DOHH2 (cell line): ENCODE measurements around the gene ETFDH.
"Not testable (repeated sequence)": the region's sequence is repeated elsewhere in the genome, so short reads cannot be mapped to it uniquely, and the experiment has no call there.

Experiments used
- H3F3A ChIP-seq: fragments of 200-600 bp; sonication (generic), shearing (Covaris generic); 2 replicates; pipeline ENCODE4 v1.6.0; 2016; ENCODE audit warnings: antibody characterized with exemption, mild to moderate bottlenecking; ENCODE audit not compliant: control insufficient read depth, insufficient read depth
- H3K27ac ChIP-seq: fragments of 200-600 bp; sonication (generic); 2 replicates; pipeline ENCODE4 v1.5.1; 2014; ENCODE audit warnings: low read depth, mild to moderate bottlenecking, low read length, moderate library complexity
- H3K27me3 ChIP-seq: fragments of 200-600 bp; sonication (generic); 2 replicates; pipeline ENCODE4 v1.6.1; 2014; ENCODE audit warnings: mild to moderate bottlenecking, low read length, mixed read lengths; ENCODE audit not compliant: control insufficient read depth
- H3K36me3 ChIP-seq: fragments of 200-600 bp; sonication (generic); 2 replicates; pipeline ENCODE4 v1.6.1; 2014; ENCODE audit warnings: mild to moderate bottlenecking, low read length, moderate library complexity, mixed read lengths; ENCODE audit not compliant: control insufficient read depth
- H3K4me1 ChIP-seq: fragments of 200-600 bp; sonication (generic); 2 replicates; pipeline ENCODE4 v1.6.1; 2014; ENCODE audit warnings: mild to moderate bottlenecking, low read length, mixed read lengths; ENCODE audit not compliant: control insufficient read depth
- H3K4me2 ChIP-seq: fragments of 200-600 bp; sonication (generic); 2 replicates; pipeline ENCODE4 v1.6.0; 2014; ENCODE audit warnings: mild to moderate bottlenecking, low read length, moderate library complexity
- H3K4me3 ChIP-seq: fragments of 200-600 bp; sonication (generic); 2 replicates; pipeline ENCODE4 v1.5.1; 2014; ENCODE audit warnings: mild to moderate bottlenecking, low read length, mixed read lengths
- H3K79me2 ChIP-seq: fragments of 200-600 bp; sonication (generic); 2 replicates; pipeline ENCODE4 v1.6.1; 2014; ENCODE audit warnings: mild to moderate bottlenecking, low read length, mixed read lengths; ENCODE audit not compliant: control insufficient read depth
- H3K9me2 ChIP-seq: fragments of 200-600 bp; sonication (generic); replicated peaks from 2 replicates; pipeline ENCODE4 v1.6.1; 2014; ENCODE audit warnings: mild to moderate bottlenecking, low read length, mixed read lengths; ENCODE audit not compliant: control insufficient read depth
- H3K9me3 ChIP-seq: fragments of 200-600 bp; sonication (generic); 2 replicates; pipeline ENCODE4 v1.6.1; 2014; ENCODE audit warnings: antibody characterized with exemption, low read length, mixed read lengths; ENCODE audit not compliant: control insufficient read depth, insufficient read depth
- H4K20me1 ChIP-seq: fragments of 200-600 bp; sonication (generic); 2 replicates; pipeline ENCODE4 v1.6.0; 2014; ENCODE audit warnings: low read depth, mild to moderate bottlenecking, antibody characterized with exemption, low read length, moderate library complexity; ENCODE audit not compliant: control insufficient read depth, insufficient read depth
- CTCF ChIP-seq: fragments of 200-600 bp; sonication (generic); IDR thresholded peaks from one replicate; pipeline ENCODE4 v1.5.1; 2014; ENCODE audit warnings: antibody characterized with exemption, mild to moderate bottlenecking, low read depth, low read length; ENCODE audit not compliant: poor library complexity, severe bottlenecking
- EZH2phosphoT487 ChIP-seq: fragments of 200-600 bp; sonication (generic); IDR thresholded peaks from 2 replicates; pipeline ENCODE4 v1.6.1; 2017; ENCODE audit warnings: borderline replicate concordance, mild to moderate bottlenecking, antibody characterized with exemption, low read length, moderate library complexity, mixed read lengths

Gene ETFDH

GRCh38 chr4:158688813-158689212 lies 16.7 kb downstream of the ETFDH start:
- H3K9me2 ChIP-seq: no peaks in the 10 kb centered on the region
- H3K4me2 ChIP-seq: no peak overlapping the region
- H3K79me2 ChIP-seq: no peaks in the 10 kb centered on the region
- H3K9me3 ChIP-seq: no peaks in the 10 kb centered on the region
- H3F3A ChIP-seq: no peaks in the 10 kb centered on the region
- no peaks in the 10 kb centered on the region for H3K4me1 ChIP-seq
- H4K20me1 ChIP-seq: no peaks in the 10 kb centered on the region
- no peak overlapping the region for H3K4me3 ChIP-seq
- no peak overlapping the region for H3K27ac ChIP-seq
- TF ChIP-seq CTCF: no peak
- no peaks in the 10 kb centered on the region for H3K27me3 ChIP-seq
- no peaks in the 10 kb centered on the region for H3K36me3 ChIP-seq

DNA sequence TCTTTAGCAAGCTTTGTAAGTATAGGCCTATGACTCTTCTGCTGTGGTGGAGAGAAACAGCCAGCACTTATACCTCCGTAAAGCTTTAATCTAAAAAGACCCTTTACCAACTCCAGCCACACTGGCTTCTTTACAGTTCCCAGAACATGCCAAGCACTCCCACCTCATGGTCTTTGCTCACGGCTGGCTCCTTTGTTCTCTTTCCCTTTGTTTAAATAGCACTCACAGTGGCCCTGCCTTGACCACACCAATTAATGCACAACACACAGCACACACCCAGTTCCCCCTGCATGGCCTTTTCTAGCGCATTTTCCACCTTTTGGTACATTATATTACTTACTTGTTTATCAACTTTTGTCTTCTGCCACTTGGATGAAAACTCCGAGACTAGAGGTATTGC lies 32.2 kb downstream of the ETFDH start:
- Histone ChIP-seq H4K20me1 (no peaks in the 10 kb centered on the region), H3K4me2 (no peak overlapping the region), H3K27ac (no peak overlapping the region), H3K4me3 (no peak overlapping the region), H3K36me3 (peaks cover 25% of the 10 kb centered on the region), H3K79me2 (no peaks in the 10 kb centered on the region), H3K27me3 (no peaks in the 10 kb centered on the region), H3K4me1 (no peaks in the 10 kb centered on the region), H3K9me3 (no peaks in the 10 kb centered on the region), H3K9me2 (no peaks in the 10 kb centered on the region), H3F3A (no peaks in the 10 kb centered on the region)
- TF ChIP-seq CTCF (no peak), EZH2phosphoT487 (no peak)

DNA sequence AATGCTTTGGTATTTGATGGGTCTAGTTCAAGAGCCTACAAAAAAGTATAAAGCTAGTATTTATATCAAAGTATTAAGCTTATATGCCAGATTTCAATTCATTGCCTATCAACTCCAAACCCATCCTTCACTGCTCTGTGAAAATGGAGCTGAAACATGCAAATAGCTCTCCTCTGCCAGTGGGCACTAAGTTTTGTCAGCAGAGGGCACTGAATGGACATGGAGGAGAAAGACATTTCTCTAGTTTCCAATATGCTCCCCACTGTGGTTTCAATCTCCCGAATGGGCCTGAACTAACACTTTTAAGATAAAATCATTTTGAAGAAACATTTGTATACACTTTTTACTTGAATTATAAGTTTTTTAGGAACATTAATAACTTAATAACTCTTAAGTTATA lies 38.7 kb downstream of the ETFDH start:
- no peaks in the 10 kb centered on the region for H3K27me3 ChIP-seq
- H3F3A ChIP-seq: no peaks in the 10 kb centered on the region
- H3K9me2 ChIP-seq: no peaks in the 10 kb centered on the region
- no peaks in the 10 kb centered on the region for H3K9me3 ChIP-seq
- peaks cover 86% of the 10 kb centered on the region for H3K36me3 ChIP-seq
- H3K4me2 ChIP-seq: no peak overlapping the region
- no peaks in the 10 kb centered on the region for H3K79me2 ChIP-seq
- no peaks in the 10 kb centered on the region for H4K20me1 ChIP-seq
- no peak overlapping the region for H3K27ac ChIP-seq
- no peaks in the 10 kb centered on the region for H3K4me1 ChIP-seq
- no peak overlapping the region for H3K4me3 ChIP-seq
- TF ChIP-seq EZH2phosphoT487: no peak
- TF ChIP-seq CTCF: no peak

GRCh38 chr4:158712622-158713021 lies 40.5 kb downstream of the ETFDH start:
- not testable (repeated sequence) for H3K4me1 ChIP-seq, H3K27ac ChIP-seq, H3F3A ChIP-seq, H3K4me3 ChIP-seq, H3K9me2 ChIP-seq, H4K20me1 ChIP-seq, H3K9me3 ChIP-seq, H3K27me3 ChIP-seq, H3K79me2 ChIP-seq, H3K4me2 ChIP-seq
- peaks cover 90% of the 10 kb centered on the region for H3K36me3 ChIP-seq
